ENCODE results near the gene LSP1. TPM values are rescaled to one million over a fixed set of nuclear protein-coding genes. Genes with fewer than 3 reads are reported as not detected.
A peak's percentile ranks its signal among the peaks of the same experiment; 100 is the strongest.

LSP1 gene
- total RNA-seq, 2 experiments from 2014 or later, result 463 to 477 TPM

DNA sequence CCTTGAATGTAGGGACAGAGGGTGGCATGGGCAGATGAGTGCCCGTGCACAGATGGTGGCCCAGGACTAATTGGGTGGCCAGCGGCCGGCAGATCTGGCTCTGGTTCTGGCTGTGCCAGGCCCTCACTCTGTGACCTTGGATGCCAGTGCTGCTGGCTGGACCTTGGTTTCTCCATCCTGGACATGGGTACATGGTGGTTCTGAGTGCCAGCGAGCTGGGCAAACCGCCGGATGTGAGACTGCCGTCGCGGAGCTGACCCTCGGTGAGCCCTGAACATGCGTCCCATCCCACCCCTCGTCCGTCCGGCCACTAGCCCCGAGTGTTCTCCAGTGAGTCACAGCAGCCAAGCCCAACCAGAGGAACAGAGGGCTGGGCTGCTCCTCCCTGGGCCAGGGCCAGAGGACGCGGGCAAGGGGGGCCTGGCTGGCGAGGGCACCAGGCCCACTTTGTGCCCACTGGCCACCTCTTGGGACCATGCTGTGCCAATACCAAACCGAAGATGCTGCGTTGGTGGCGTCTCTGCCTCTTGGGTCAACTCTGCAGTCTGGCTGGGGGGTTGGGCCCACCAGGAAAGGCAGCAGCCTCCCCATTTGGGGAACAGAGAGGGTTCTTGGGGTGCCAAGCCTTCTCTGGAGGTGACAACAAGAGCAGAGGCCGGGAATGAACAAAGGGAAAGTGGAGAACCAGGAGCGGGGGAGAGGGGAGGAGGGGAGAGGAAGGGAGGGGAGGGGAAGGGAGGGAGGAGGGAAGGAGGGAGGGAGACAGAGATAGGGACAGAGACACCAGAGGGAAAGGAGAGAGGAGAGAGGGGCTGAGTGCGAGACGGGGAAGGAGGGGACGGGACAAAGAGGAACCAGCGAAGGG is 10.7 kb downstream of the LSP1 start:
- DNase-seq, result no peak
- H3K27me3 Mint-ChIP-seq (ENCODE audit: low read depth), result no peaks in the 10 kb centered on the region
- H3K4me3 Mint-ChIP-seq, result no peak overlapping the region
- no peaks in the 10 kb centered on the region for H3K9me3 Mint-ChIP-seq (ENCODE audit: insufficient read depth)
- CTCF ChIA-PET, result no interaction called here
- POLR2A ChIA-PET, result no interaction called here
- ATAC-seq, result no peak
- no peak overlapping the region for H3K27ac Mint-ChIP-seq
- H3K36me3 Mint-ChIP-seq (ENCODE audit: low read depth), result peaks cover 13% of the 10 kb centered on the region
- H3K4me1 Mint-ChIP-seq (ENCODE audit: low read depth), result peaks cover 12% of the 10 kb centered on the region

- no peak for ATAC-seq
- no peak overlapping the region for H3K4me3 Mint-ChIP-seq
- DNase-seq, result no peak
- no peak overlapping the region for H3K27ac Mint-ChIP-seq
- H3K27me3 Mint-ChIP-seq (ENCODE audit: low read depth), result no peaks in the 10 kb centered on the region
- H3K4me1 Mint-ChIP-seq (ENCODE audit: low read depth), result peaks cover 17% of the 10 kb centered on the region
- POLR2A ChIA-PET, result no interaction called here
- CTCF ChIA-PET, result no interaction called here
- no peaks in the 10 kb centered on the region for H3K9me3 Mint-ChIP-seq (ENCODE audit: insufficient read depth)
- H3K36me3 Mint-ChIP-seq (ENCODE audit: low read depth), result peaks cover 13% of the 10 kb centered on the region
These were observed 11.3 kb downstream of the LSP1 start for GRCh38 chr11:1864231-1864630.

DNA sequence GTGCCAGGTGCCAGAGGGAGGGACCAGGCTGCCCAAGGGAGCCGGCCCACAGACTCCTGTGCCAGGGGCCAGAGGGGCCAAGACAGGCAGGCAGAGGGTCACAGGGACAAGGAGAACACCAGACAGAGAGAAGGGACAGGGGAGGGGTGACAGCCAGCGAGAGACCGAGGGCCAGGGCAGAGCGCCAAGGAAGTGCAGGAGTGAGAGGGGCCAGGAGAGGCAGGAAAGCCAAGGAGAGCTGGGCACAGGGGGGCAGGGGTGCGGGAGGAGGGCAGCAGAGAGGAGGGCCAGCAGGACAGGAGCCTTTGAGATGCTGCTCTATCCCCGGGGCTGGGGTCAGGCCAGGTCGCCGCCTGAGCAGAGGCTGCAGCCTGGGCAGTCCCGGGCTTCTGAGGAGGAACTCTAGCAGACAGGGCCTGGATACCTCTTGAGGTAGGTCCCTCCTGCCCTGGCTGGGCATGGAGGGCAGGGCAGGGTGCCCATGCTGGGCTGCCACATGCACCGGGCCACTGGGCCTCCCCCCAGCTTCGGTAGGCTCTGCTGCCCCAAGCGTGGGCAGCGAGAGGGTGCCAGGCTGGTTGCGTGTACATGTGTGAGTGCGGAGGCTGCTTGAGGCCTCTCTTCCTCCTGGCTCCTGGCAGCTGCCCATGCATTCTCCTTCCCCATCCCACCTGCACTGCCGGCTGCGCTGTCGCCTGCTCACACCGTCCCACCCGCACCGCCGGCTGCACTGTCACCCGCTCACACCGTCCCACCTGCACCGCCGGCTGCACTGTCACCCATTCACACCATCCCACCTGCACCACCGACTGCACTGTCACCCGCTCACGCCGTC is 12.2 kb downstream of the LSP1 start:
- ATAC-seq (peak; percentile 14), DNase-seq (no peak)
- H3K27ac Mint-ChIP-seq, result peak overlapping the region; percentile 9
- ChIA-PET POLR2A (no interaction called here), CTCF (no interaction called here)
- H3K9me3 Mint-ChIP-seq (ENCODE audit: insufficient read depth), result no peaks in the 10 kb centered on the region
- no peak overlapping the region for H3K4me3 Mint-ChIP-seq
- no peaks in the 10 kb centered on the region for H3K27me3 Mint-ChIP-seq (ENCODE audit: low read depth)
- peaks cover 26% of the 10 kb centered on the region for H3K4me1 Mint-ChIP-seq (ENCODE audit: low read depth)
- H3K36me3 Mint-ChIP-seq (ENCODE audit: low read depth), result peaks cover 16% of the 10 kb centered on the region

DNA sequence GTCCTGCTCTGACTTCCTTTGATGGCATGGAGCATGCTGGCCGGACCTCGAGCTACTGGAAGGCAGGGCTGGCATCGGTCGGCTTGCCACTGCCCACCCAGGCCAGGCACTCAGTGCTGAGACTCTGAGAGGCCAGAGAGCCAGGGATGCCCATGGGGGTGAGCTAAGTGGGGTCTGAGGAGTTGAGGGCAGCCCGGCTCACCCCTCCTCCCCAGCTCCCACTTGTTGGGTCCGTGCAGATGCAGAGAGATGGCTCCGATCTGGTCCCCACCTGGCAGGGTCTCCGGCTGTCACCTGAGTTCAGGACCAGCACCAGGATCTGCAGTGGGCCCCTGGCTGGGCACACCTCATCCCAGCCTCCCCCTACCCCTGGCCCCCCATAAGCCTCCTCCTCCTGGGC is 13.3 kb downstream of the LSP1 start:
- peaks cover 37% of the 10 kb centered on the region for H3K4me1 Mint-ChIP-seq (ENCODE audit: low read depth)
- no peak overlapping the region for H3K4me3 Mint-ChIP-seq
- H3K27me3 Mint-ChIP-seq (ENCODE audit: low read depth), result no peaks in the 10 kb centered on the region
- peaks cover 25% of the 10 kb centered on the region for H3K36me3 Mint-ChIP-seq (ENCODE audit: low read depth)
- POLR2A ChIA-PET, result no interaction called here
- H3K27ac Mint-ChIP-seq, result no peak overlapping the region
- DNase-seq (no peak), ATAC-seq (no peak)
- no peaks in the 10 kb centered on the region for H3K9me3 Mint-ChIP-seq (ENCODE audit: insufficient read depth)
- CTCF ChIA-PET, result no interaction called here

GRCh38 chr11:1866776-1867175 is 13.9 kb downstream of the LSP1 start:
- Mint-ChIP-seq H3K4me3 (no peak overlapping the region), H3K27me3 (ENCODE audit: low read depth) (no peaks in the 10 kb centered on the region), H3K27ac (no peak overlapping the region), H3K4me1 (ENCODE audit: low read depth) (peaks cover 41% of the 10 kb centered on the region), H3K9me3 (ENCODE audit: insufficient read depth) (no peaks in the 10 kb centered on the region), H3K36me3 (ENCODE audit: low read depth) (peaks cover 25% of the 10 kb centered on the region)
- CTCF ChIA-PET, result no interaction called here
- no peak for DNase-seq
- ATAC-seq, result no peak
- POLR2A ChIA-PET, result no interaction called here

- Mint-ChIP-seq H3K9me3 (ENCODE audit: insufficient read depth) (no peaks in the 10 kb centered on the region), H3K4me1 (ENCODE audit: low read depth) (peaks cover 47% of the 10 kb centered on the region), H3K27ac (no peak overlapping the region), H3K27me3 (ENCODE audit: low read depth) (no peaks in the 10 kb centered on the region), H3K36me3 (ENCODE audit: low read depth) (peaks cover 25% of the 10 kb centered on the region), H3K4me3 (no peak overlapping the region)
- CTCF ChIA-PET, result interaction anchor here (0.6 kb wide), 1 partner anchor 31 kb away, joined by 3 read pairs; no protein-coding TSS in a partner anchor
- POLR2A ChIA-PET, result no interaction called here
- no peak for DNase-seq
- ATAC-seq, result no peak
These were observed 14.5 kb downstream of the LSP1 start for GRCh38 chr11:1867381-1867780.

DNA sequence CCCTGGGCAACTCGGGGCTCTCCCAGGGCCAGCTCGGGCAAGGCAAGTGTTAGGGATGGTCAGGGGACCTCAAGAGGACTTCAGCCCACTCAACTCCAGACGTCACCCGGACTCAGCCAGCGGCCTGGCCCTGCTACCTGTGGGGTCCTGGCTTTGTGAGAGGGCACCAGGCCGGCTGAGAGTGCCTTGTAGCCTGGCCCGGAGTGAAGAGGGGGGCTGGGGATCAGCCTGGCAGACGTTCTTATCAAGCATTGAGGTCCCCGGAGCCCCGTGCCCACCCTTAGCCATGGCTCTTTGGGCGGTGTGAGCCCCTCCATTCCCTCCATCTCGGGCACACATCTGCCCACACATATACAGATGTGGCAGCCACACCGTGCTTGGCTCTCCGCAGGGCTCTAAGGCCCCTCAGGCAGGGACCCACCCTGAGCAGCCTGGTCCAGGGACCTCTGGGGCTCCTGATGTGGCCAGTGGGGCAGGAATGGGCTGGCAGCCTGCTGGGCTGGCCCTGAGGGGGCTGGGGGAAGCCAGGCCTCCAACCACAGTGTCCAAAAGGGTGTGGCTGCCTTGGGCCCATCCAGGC is 15.3 kb downstream of the LSP1 start:
- peaks cover 51% of the 10 kb centered on the region for H3K4me1 Mint-ChIP-seq (ENCODE audit: low read depth)
- H3K36me3 Mint-ChIP-seq (ENCODE audit: low read depth), result peaks cover 23% of the 10 kb centered on the region
- no peaks in the 10 kb centered on the region for H3K9me3 Mint-ChIP-seq (ENCODE audit: insufficient read depth)
- ATAC-seq (no peak), DNase-seq (no peak)
- no peak overlapping the region for H3K4me3 Mint-ChIP-seq
- H3K27me3 Mint-ChIP-seq (ENCODE audit: low read depth), result no peaks in the 10 kb centered on the region
- ChIA-PET POLR2A (no interaction called here), CTCF (no interaction called here)
- H3K27ac Mint-ChIP-seq, result no peak overlapping the region

GRCh38 chr11:1868636-1869291 is 15.9 kb downstream of the LSP1 start:
- Mint-ChIP-seq H3K4me3 (no peak overlapping the region), H3K27me3 (ENCODE audit: low read depth) (no peaks in the 10 kb centered on the region), H3K4me1 (ENCODE audit: low read depth) (peaks cover 53% of the 10 kb centered on the region), H3K9me3 (ENCODE audit: insufficient read depth) (no peaks in the 10 kb centered on the region), H3K36me3 (ENCODE audit: low read depth) (peaks cover 22% of the 10 kb centered on the region), H3K27ac (no peak overlapping the region)
- POLR2A ChIA-PET, result no interaction called here
- DNase-seq (no peak), ATAC-seq (no peak)
- CTCF ChIA-PET, result interaction anchor here (1.0 kb wide), 1 partner anchor 246 kb away, joined by 3 read pairs; no protein-coding TSS in a partner anchor

DNA sequence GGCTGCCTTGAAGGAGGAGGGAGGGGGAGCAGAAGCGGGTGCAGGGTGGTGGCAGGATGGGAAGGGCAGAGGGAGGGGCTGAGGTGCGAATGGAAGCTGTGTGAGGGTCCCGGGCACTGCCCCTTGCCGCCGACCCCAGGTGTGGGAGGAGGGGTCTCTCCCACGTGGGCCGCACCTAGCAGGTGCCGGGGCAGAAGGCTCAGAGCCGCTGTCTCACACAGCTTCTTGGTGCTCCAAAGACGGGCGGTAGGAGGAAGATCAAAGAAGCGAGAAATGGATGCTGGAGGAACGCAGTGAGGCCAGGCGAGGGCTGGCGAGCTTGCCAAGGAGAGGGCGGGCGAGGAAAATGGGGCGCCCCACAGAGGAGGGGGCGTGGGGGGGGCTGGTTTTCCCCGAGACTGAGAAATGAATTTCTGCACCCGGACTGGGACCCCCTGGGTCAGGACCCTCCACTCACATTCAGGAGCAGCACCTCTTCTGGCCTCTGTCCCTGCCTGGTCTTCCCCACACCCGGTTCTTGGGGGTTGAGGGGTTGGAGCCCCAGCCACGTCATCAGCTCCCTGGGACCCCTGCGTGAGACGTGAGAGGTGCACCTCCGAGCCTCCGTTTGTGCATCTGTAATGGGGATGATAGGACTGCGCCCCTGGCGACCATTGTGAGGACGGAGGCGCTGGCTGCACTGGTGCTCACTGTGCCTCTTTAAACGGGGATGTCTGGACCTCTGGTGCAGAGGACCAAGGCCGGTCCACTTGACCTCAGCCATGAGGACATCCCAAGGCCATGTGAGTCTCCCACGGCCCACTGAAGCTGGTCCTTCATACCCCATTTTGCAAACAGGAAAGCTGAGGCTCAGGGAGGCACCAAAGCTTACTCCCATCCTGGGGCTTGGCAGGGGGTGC is 16.8 kb downstream of the LSP1 start:
- ChIA-PET CTCF (interaction anchor here (1.0 to 1.7 kb wide), 3 partner anchors 13 to 247 kb away, joined by 3 to 8 read pairs (median 3); no protein-coding TSS in a partner anchor), POLR2A (no interaction called here)
- H3K27me3 Mint-ChIP-seq (ENCODE audit: low read depth), result no peaks in the 10 kb centered on the region
- no peak overlapping the region for H3K27ac Mint-ChIP-seq
- H3K9me3 Mint-ChIP-seq (ENCODE audit: insufficient read depth), result no peaks in the 10 kb centered on the region
- DNase-seq, result no peak
- peaks cover 22% of the 10 kb centered on the region for H3K36me3 Mint-ChIP-seq (ENCODE audit: low read depth)
- ATAC-seq, result no peak
- peaks cover 53% of the 10 kb centered on the region for H3K4me1 Mint-ChIP-seq (ENCODE audit: low read depth)
- no peak overlapping the region for H3K4me3 Mint-ChIP-seq

DNA sequence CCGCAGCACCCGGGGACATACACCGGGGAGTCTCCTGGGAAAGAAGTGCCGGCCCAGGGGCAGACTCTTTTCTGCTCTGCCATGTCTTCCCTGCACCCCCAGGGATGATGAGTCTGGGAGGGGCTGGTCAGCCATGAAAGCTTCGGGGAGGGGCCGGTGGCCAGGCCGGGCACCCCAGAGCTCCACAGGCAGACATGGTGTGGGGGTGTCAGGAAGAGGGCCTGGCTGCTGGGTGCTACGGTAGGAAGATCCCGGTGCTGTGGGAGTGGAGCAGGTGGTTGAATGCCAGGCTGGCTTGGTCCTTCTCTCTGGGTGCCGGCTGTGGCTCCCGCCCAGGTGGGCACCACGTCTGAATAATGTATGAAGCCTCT is 17.4 kb downstream of the LSP1 start:
- H3K27ac Mint-ChIP-seq, result peak overlapping the region; percentile 80
- CTCF ChIA-PET, result interaction anchor here (1.3 to 1.7 kb wide), 2 partner anchors 12 to 14 kb away, joined by 3 to 8 read pairs; no protein-coding TSS in a partner anchor
- POLR2A ChIA-PET, result interaction anchor here (1.1 kb wide), 1 partner anchor 23 kb away, joined by 3 read pairs; no protein-coding TSS in a partner anchor
- no peaks in the 10 kb centered on the region for H3K27me3 Mint-ChIP-seq (ENCODE audit: low read depth)
- H3K4me1 Mint-ChIP-seq (ENCODE audit: low read depth), result peaks cover 55% of the 10 kb centered on the region
- peak overlapping the region; percentile 15 for H3K4me3 Mint-ChIP-seq
- H3K9me3 Mint-ChIP-seq (ENCODE audit: insufficient read depth), result no peaks in the 10 kb centered on the region
- H3K36me3 Mint-ChIP-seq (ENCODE audit: low read depth), result peaks cover 22% of the 10 kb centered on the region
- DNase-seq (no peak), ATAC-seq (no peak)

Data from activated CD8-positive, alpha-beta T cell treated with anti-CD3 and anti-CD28 coated beads, Interleukin-2, amount 10 ng/mL, durations not matched to agents 7 days and 5 days (primary cell).